Small intestine (tissue), 7 donors: ENCODE measurements around the gene FGR. TPM values are rescaled to one million over a fixed set of nuclear protein-coding genes. Genes with fewer than 3 reads are reported as not detected.

Experiments
- DNase-seq, 2 donors: peaks; one replicate each; pipeline versions ENCODE4 v3.0.0 to v3.0.0-alpha.2; 2013
- FAIRE-seq: peaks from 2 replicates; lab custom pipeline; 2012; peaks lifted over from hg19 to GRCh38; lab: Jason Lieb, UNC
- H3K27ac ChIP-seq, 3 donors: one replicate each; pipeline ENCODE4 v1.5.1; 2013; ENCODE audit warnings: low read length in 2 of 3, mild to moderate bottlenecking in 2 of 3, control low read depth in 1 of 3, inconsistent platforms in 1 of 3, low read depth in 1 of 3, moderate library complexity in 1 of 3
- H3K27me3 ChIP-seq, 3 donors: one replicate each; pipeline ENCODE4 v1.6.1; 2013; ENCODE audit warnings: low read length in 3 of 3, inconsistent platforms in 1 of 3; ENCODE audit not compliant: control insufficient read depth in 3 of 3, insufficient read depth in 3 of 3
- H3K36me3 ChIP-seq, 3 donors: one replicate each; pipeline ENCODE4 v1.6.1; 2013; ENCODE audit warnings: low read length in 3 of 3, inconsistent platforms in 1 of 3, low read depth in 1 of 3, mild to moderate bottlenecking in 1 of 3, moderate library complexity in 1 of 3; ENCODE audit not compliant: control insufficient read depth in 3 of 3, insufficient read depth in 2 of 3
- H3K4me1 ChIP-seq, 3 donors: one replicate each; pipeline ENCODE4 v1.6.1; 2013; ENCODE audit warnings: low read length in 2 of 3, inconsistent platforms in 1 of 3, low read depth in 1 of 3, mild to moderate bottlenecking in 1 of 3, moderate library complexity in 1 of 3; ENCODE audit not compliant: control insufficient read depth in 3 of 3, insufficient read depth in 2 of 3
- H3K4me3 ChIP-seq, 3 donors: one replicate each; pipeline ENCODE4 v1.5.1; 2013; ENCODE audit warnings: low read length in 3 of 3, control low read depth in 1 of 3, inconsistent platforms in 1 of 3, low read depth in 1 of 3, mild to moderate bottlenecking in 1 of 3, moderate library complexity in 1 of 3
- H3K9me3 ChIP-seq, 2 donors: one replicate each; pipeline ENCODE4 v1.6.1; 2013; ENCODE audit warnings: low read depth in 1 of 2, low read length in 1 of 2; ENCODE audit not compliant: control insufficient read depth in 2 of 2, insufficient read depth in 1 of 2
- WGBS, 3 donors: extraction: QIAGEN DNeasy Blood & Tissue Kit; methylation state at CpG; one replicate each; pipeline ENCODE4 v1.1.7; 2013; 5-methylcytosine and 5-hydroxymethylcytosine counted together
- polyA plus RNA-seq, 4 donors: library from polyadenylated mRNA; stranded (reverse) in 3 of 4; unstranded in 1 of 4; fragments of 200-250 nt in 3 of 4; fragments of 120-200 nt in 1 of 4; gene quantifications; one replicate each; pipeline versions ENCODE4 v1.2.1 to v1.2.3, GENCODE V29; 2013
- donor health status: healthy with polysubstance abuse.
- donor health status: control.
- donor health status: control.
- donor health status: Bipolar disorder and iron deficiency.
- donor health status: healthy.

Gene FGR
- polyA plus RNA-seq, 4 donors = 1.6 to 12.6 (median 1.8) TPM

DNA sequence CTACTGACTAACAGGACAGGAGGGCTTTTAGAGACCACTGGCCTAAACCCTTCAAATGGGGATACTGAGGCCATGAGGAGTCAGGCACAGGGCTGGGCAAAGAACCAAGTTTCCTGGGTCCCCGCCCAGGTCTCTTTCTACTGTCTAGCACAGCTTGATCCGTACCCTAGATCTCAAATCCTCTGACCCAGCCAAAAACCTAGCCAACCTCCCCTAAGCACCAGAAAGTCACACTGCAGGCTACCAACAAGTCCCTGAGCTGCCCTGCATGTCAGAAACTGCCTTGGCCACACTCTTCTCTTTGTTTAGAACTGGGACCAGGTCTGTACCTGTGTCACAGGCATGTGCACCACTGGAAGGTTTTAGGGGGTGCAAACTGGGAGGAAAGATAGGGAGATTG lies 64.6 kb downstream of the FGR start:
- 66 to 71% (median 67%) methylated on average over 2 of the region's 2 CpGs for WGBS, 3 donors
- Histone ChIP-seq H3K27me3 (no peaks in the 10 kb centered on the region), H3K27ac (no peak overlapping the region), H3K4me1 (peaks cover 4 to 69% (median 5%) of the 10 kb centered on the region in 3 donors), H3K4me3 (no peak overlapping the region), H3K9me3 (no peaks in the 10 kb centered on the region), H3K36me3 (peaks cover 0 to 35% (median 0%) of the 10 kb centered on the region in 3 donors)
- no peak for FAIRE-seq
- DNase-seq = no peak

DNA sequence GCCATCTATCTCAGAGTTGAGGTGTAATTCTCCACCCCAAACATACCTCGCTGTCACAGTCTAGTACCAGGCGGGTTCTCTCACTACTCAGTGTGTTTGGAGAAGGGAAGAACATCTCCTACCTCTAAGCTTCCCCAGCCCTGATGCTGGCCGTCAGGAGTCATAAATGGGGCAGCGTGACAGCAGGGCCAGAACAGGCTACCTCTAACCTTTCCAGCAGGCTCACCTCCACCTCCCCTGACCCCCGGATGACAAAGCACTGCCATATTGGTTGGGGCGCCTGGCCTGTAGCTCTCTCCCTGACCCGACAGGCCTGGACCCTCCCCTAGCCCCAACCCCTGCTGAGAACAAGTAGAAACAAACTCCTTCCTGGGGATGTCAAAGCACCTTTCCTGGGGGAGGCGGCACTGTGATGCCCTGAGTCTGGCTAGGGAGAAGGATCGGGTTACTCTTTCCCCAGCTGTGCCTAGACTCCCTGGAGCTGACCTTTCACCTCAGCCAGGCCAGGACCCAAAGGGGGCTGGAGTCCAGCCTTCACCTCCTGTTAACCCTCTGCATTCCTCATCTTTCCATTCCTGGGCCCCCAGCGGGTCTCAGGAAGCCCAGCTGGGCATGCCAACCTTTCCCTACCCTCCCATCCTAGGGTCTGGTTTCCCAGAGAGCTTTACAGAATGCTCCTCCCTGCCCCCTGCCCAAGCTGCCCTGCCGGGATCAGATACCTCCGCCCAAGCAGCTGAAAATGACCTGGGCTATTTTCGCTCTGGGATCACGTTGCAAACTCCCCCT lies 65.3 kb downstream of the FGR start:
- DNase-seq = no peak
- no peak overlapping the region for H3K4me3 ChIP-seq
- 77 to 84% (median 79%) methylated on average over 14 of the region's 14 CpGs for WGBS, 3 donors
- H3K36me3 ChIP-seq = peaks cover 0 to 37% (median 0%) of the 10 kb centered on the region in 3 donors
- H3K27ac ChIP-seq = no peak overlapping the region
- H3K9me3 ChIP-seq = no peaks in the 10 kb centered on the region
- peaks cover 4 to 70% (median 5%) of the 10 kb centered on the region in 3 donors for H3K4me1 ChIP-seq
- no peaks in the 10 kb centered on the region for H3K27me3 ChIP-seq
- no peak for FAIRE-seq

DNA sequence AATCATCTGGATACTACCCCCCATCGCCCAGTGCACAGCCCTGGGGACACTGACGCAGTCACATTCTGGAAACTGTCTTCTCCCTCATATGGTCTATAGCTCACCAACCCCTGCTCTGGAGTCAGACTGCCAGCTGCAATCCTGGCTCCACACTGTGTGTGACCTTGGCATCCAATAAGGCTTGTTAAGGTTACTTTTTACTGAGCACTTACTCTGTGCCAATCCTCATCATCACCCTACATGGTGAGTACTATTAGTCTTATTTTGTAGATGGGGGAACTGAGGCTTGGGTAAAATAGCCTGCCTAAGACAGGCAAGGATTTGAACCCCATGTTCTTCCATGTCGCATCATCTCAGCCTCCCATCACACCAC lies 65.9 kb downstream of the FGR start:
- 66 to 87% (median 69%) methylated on average over 3 of the region's 3 CpGs for WGBS, 3 donors
- H3K4me3 ChIP-seq = no peak overlapping the region
- DNase-seq (peak in 1 of 2 donors; percentile 10), FAIRE-seq (no peak)
- peak overlapping the region in 1 of 3 donors; percentile 65 for H3K27ac ChIP-seq
- peaks cover 10 to 70% (median 11%) of the 10 kb centered on the region in 3 donors for H3K4me1 ChIP-seq
- peaks cover 0 to 40% (median 0%) of the 10 kb centered on the region in 3 donors for H3K36me3 ChIP-seq
- no peaks in the 10 kb centered on the region for H3K27me3 ChIP-seq
- no peaks in the 10 kb centered on the region for H3K9me3 ChIP-seq

DNA sequence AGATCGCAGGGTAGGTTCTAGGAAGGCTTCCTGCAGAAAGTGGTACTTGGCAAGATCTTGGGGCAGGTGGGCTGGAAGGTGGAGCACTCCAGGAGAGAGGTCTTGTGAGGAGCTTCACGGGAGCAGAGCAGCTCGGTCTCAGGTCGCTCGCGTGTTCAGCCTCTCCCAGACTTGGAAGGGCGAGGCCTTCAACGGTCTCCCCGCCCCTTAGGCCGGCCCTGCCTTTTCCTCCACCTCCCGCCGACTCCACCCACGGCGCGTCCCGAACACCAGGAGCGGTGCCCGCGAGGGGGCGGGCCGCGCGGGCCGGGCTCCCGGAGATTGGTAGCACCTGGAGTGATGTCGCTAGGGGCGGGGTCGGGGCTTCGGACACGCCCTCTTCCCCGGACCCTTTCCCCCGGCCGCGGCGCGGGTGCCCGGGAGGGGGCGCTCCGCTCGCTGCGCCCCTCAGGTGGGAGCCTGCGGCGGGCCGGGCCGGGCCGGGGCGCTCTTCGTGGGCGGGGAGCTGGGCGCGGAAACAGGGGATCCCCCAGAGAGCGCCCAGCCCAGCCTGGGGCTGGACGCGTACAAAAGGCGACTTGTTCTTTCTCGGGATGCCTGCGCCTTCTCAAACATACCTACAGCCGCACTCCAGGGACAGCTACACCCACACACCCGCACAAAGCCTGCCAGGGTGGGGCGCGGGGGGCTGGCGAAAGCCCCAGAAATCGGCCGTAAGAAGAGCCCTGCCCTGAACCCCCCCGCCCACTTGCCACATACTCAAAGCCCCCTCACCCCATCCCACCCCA lies 66.5 kb downstream of the FGR start:
- no peak for FAIRE-seq
- WGBS, 3 donors = 3 to 4% (median 4%) methylated on average over 43 to 65 of the region's 65 CpGs
- peak overlapping the region in 2 of 3 donors; percentile 24 to 25 for H3K4me3 ChIP-seq

DNA sequence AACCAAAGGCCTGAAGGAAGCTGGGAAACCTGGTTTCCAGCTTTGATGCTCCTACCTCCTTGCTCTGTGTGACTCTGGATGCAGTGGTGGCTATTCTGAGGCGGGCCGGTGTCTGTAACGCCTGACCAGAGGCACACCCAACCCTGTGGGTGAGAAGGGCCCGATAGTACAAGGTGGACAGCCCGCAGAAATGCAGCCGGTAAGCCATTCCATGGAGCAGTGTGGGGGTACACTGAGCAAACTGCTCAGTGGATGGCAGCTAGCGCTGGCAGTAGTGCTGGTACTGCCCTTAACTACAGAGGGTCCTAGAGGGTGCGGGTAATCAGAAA lies 67.0 kb downstream of the FGR start:
- peaks cover 0 to 39% (median 0%) of the 10 kb centered on the region in 3 donors for H3K36me3 ChIP-seq
- H3K4me1 ChIP-seq = peaks cover 10 to 73% (median 15%) of the 10 kb centered on the region in 3 donors
- FAIRE-seq (no peak), DNase-seq (no peak)
- H3K4me3 ChIP-seq = no peak overlapping the region
- no peaks in the 10 kb centered on the region for H3K27me3 ChIP-seq
- 70 to 79% (median 71%) methylated on average over 8 of the region's 8 CpGs for WGBS, 3 donors
- H3K9me3 ChIP-seq = no peaks in the 10 kb centered on the region
- H3K27ac ChIP-seq = peak overlapping the region in 2 of 3 donors; percentile 14 to 58

More for the DNA sequence above, 66.5 kb downstream of the FGR start:
- Histone ChIP-seq H3K4me1 (peaks cover 10 to 74% (median 15%) of the 10 kb centered on the region in 3 donors), H3K27ac (peak overlapping the region in 2 of 3 donors; percentile 58 to 65), H3K36me3 (peaks cover 0 to 41% (median 0%) of the 10 kb centered on the region in 3 donors), H3K27me3 (no peaks in the 10 kb centered on the region), H3K9me3 (no peaks in the 10 kb centered on the region)
- peak; percentile 98 for DNase-seq

DNA sequence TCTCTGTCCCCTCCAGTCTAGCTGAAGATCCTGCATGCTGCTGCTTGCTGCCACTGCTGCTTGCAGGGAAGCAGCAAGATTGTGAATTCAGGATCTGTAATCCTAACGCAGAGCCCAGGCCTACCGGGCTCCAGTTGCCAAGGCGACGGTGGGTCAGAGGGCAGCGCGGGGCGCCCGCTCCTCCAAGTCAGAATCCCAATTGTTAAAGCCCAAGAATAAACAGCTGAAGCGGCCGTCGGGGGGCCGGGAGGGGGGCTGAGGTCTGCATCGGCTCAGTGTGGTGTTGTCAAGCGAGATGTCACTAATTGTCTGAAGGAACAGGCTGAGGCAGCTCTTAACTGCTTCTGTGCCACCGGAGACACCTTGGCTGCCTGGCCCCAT lies 67.8 kb downstream of the FGR start:
- Histone ChIP-seq H3K36me3 (peaks cover 0 to 36% (median 0%) of the 10 kb centered on the region in 3 donors), H3K27me3 (no peaks in the 10 kb centered on the region), H3K4me1 (peaks cover 10 to 71% (median 15%) of the 10 kb centered on the region in 3 donors), H3K27ac (peak overlapping the region in 1 of 3 donors; percentile 14), H3K9me3 (no peaks in the 10 kb centered on the region), H3K4me3 (no peak overlapping the region)
- FAIRE-seq = no peak
- DNase-seq = no peak
- WGBS, 3 donors = 76 to 93% (median 91%) methylated on average over 14 to 15 of the region's 15 CpGs

DNA sequence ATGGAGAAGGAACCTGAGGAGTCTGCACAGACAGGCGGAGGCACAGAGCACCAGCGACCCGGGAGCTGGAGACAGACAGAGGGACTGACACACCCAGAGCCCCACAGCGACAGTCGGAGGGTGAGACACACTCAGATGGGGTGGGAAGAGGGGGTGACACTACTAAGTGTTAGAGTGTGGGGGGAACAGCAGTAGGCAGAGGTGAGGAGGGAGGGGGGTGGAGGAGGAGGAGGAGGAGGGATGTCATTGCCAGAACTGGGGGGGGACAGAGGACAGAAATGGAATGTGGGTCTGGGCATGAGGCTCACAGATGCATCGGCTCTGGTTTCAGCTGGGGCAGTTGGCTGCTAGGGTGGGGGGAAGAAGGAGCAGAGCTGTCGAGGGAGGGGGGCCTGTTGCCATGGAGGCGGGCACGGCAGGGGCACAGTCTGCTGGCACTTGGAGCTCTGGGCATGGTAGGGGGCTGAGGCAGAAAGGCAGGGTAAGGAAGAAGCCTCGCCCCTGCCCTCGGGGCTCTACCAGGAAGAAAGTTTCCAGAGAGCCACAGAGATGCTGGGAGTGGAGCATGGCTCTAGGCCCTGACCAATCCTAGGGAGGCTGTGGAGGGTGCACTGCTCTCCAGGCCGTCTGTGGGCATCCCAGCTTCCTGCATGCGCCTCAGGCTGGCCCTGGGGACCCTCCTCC lies 68.4 kb downstream of the FGR start:
- Histone ChIP-seq H3K27me3 (no peaks in the 10 kb centered on the region), H3K4me3 (no peak overlapping the region), H3K27ac (no peak overlapping the region), H3K36me3 (peaks cover 0 to 34% (median 0%) of the 10 kb centered on the region in 3 donors), H3K4me1 (peaks cover 10 to 71% (median 15%) of the 10 kb centered on the region in 3 donors), H3K9me3 (no peaks in the 10 kb centered on the region)
- DNase-seq = no peak
- FAIRE-seq = no peak
- 75 to 80% (median 77%) methylated on average over 11 to 13 of the region's 13 CpGs for WGBS, 3 donors
